Endothelial cell of hepatic sinusoid (primary cell): Measurements from ENCODE around the gene ITGB5.

Experiments
- in situ Hi-C: cut with HindIII; loops from 2 replicates; pipeline ENCODE4 v1.10.0; 2017; ENCODE audit warnings: low sequenced_read_pairs

The ITGB5 gene

GRCh38 chr3:124862006-124862405, 25.2 kb downstream of the ITGB5 start:
- in situ Hi-C loops, result no loop called here

- in situ Hi-C loops, result no loop called here
Measured at GRCh38 chr3:124861041-124861440, 26.1 kb downstream of the ITGB5 start.

GRCh38 chr3:124860599-124860998, 26.6 kb downstream of the ITGB5 start:
- in situ Hi-C loops, result no loop called here

- in situ Hi-C loops, result no loop called here
Measured at GRCh38 chr3:124859025-124859424, 28.1 kb downstream of the ITGB5 start.

GRCh38 chr3:124858275-124858674, 28.9 kb downstream of the ITGB5 start:
- in situ Hi-C loops, result no loop called here

GRCh38 chr3:124856677-124857076, 30.5 kb downstream of the ITGB5 start:
- in situ Hi-C loops, result no loop called here

- in situ Hi-C loops, result loop anchor here (5.0 kb wide), 1 partner anchor 62 kb away; no protein-coding TSS in a partner anchor
Measured at GRCh38 chr3:124854009-124854408, 33.2 kb downstream of the ITGB5 start.

GRCh38 chr3:124853446-124853845, 33.7 kb downstream of the ITGB5 start:
- in situ Hi-C loops, result loop anchor here (5.0 kb wide), 1 partner anchor 61 kb away; no protein-coding TSS in a partner anchor

- in situ Hi-C loops, result loop anchor here (5.0 kb wide), 1 partner anchor 60 kb away; no protein-coding TSS in a partner anchor
Measured at GRCh38 chr3:124851905-124852304, 35.3 kb downstream of the ITGB5 start.

GRCh38 chr3:124851136-124851535, 36.0 kb downstream of the ITGB5 start:
- in situ Hi-C loops, result loop anchor here (5.0 kb wide), 1 partner anchor 59 kb away; no protein-coding TSS in a partner anchor

- in situ Hi-C loops, result loop anchor here (5.0 kb wide), 1 partner anchor 58 kb away; no protein-coding TSS in a partner anchor
Measured at GRCh38 chr3:124850633-124851032, 36.5 kb downstream of the ITGB5 start.

- in situ Hi-C loops, result loop anchor here (5.0 kb wide), 1 partner anchor 58 kb away; no protein-coding TSS in a partner anchor
Measured at GRCh38 chr3:124850212-124850611, 37.0 kb downstream of the ITGB5 start.

GRCh38 chr3:124848300-124848699, 38.9 kb downstream of the ITGB5 start:
- in situ Hi-C loops, result no loop called here

- in situ Hi-C loops, result no loop called here
Measured at GRCh38 chr3:124847863-124848262, 39.3 kb downstream of the ITGB5 start.

GRCh38 chr3:124847051-124847450, 40.1 kb downstream of the ITGB5 start:
- in situ Hi-C loops, result no loop called here

- in situ Hi-C loops, result no loop called here
Measured at GRCh38 chr3:124846189-124846588, 41.0 kb downstream of the ITGB5 start.

GRCh38 chr3:124845406-124845805, 41.8 kb downstream of the ITGB5 start:
- in situ Hi-C loops, result no loop called here

GRCh38 chr3:124843506-124844177, 43.5 kb downstream of the ITGB5 start:
- in situ Hi-C loops, result loop anchor here (5.0 kb wide), 1 partner anchor 34 kb away; no protein-coding TSS in a partner anchor

- in situ Hi-C loops, result loop anchor here (5.0 kb wide), 1 partner anchor 34 kb away; no protein-coding TSS in a partner anchor
Measured at GRCh38 chr3:124843047-124843446, 44.1 kb downstream of the ITGB5 start.

GRCh38 chr3:124841517-124841916, 45.6 kb downstream of the ITGB5 start:
- in situ Hi-C loops, result loop anchor here (5.0 kb wide), 1 partner anchor 36 kb away; no protein-coding TSS in a partner anchor

GRCh38 chr3:124840331-124840730, 46.8 kb downstream of the ITGB5 start:
- in situ Hi-C loops, result loop anchor here (5.0 kb wide), 1 partner anchor 37 kb away; no protein-coding TSS in a partner anchor

- in situ Hi-C loops, result loop anchor here (5.0 kb wide), 1 partner anchor 37 kb away; no protein-coding TSS in a partner anchor
Measured at GRCh38 chr3:124839896-124840295, 47.3 kb downstream of the ITGB5 start.
